Activated CD8-positive, alpha-beta memory T cell treated with anti-CD3 and anti-CD28 coated beads, Interleukin-2, amount 10 ng/mL, durations not matched to agents 7 days and 5 days (primary cell): ENCODE measurements around the gene GALNT12. TPM values are rescaled to one million over a fixed set of nuclear protein-coding genes. Genes with fewer than 3 reads are reported as not detected.

Experiments
- ATAC-seq: fragments of 150-1000 bp; cut with Tn5 transposase; one replicate; pipeline ENCODE4 v1.10.0; 2021; ENCODE audit warnings: moderate library complexity
- CTCF ChIA-PET: fragments of 350-600 bp; sonication (Branson Sonifier 250); formaldehyde crosslinking; loops from one replicate; lab custom pipeline; 2021; ENCODE audit warnings: antibody characterized with exemption; lab: Charles Lee
- DNase-seq: peaks from one replicate; pipeline ENCODE4 v3.0.0-alpha.2; 2020
- H3K27ac Mint-ChIP-seq: one replicate; pipeline ENCODE4 v1.8.0; 2021; ENCODE audit warnings: mild to moderate bottlenecking, mixed read lengths
- H3K27me3 Mint-ChIP-seq: one replicate; pipeline ENCODE4 v1.8.0; 2021; ENCODE audit warnings: mixed read lengths
- H3K36me3 Mint-ChIP-seq: one replicate; pipeline ENCODE4 v1.8.0; 2021; ENCODE audit warnings: mild to moderate bottlenecking, mixed read lengths
- H3K4me1 Mint-ChIP-seq: one replicate; pipeline ENCODE4 v1.8.0; 2021; ENCODE audit warnings: mixed read lengths
- H3K4me3 Mint-ChIP-seq: one replicate; pipeline ENCODE4 v1.8.0; 2021; ENCODE audit warnings: mild to moderate bottlenecking, moderate library complexity, mixed read lengths
- H3K9me3 Mint-ChIP-seq: one replicate; pipeline ENCODE4 v1.8.0; 2022; ENCODE audit warnings: low read depth, mixed read lengths
- total RNA-seq, 2 experiments: library from RNA; stranded (reverse); gene quantifications; one replicate each; pipeline ENCODE4 v1.2.3, GENCODE V29; 2021

Gene GALNT12
- total RNA-seq, 2 experiments from 2014 or later = 3.5 to 9.9 TPM

DNA sequence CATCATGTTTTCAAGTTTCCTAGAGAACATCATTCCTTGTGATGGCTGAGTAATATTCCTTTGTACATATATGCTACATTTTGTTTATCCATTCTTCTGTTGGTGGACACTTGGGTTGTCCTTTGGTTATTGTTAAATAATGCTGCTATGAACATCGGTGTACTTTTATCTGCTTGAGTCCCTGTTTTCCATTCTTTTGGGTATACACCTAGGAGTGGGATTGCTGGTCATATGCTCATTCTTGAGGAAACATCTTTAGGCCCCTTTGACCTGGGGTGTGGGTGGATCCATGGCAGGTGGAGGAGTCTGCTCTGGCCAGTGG, 25.3 kb downstream of the GALNT12 start:
- no peaks in the 10 kb centered on the region for H3K9me3 Mint-ChIP-seq
- DNase-seq (no peak), ATAC-seq (no peak)
- peaks cover 1% of the 10 kb centered on the region for H3K36me3 Mint-ChIP-seq
- CTCF ChIA-PET = interaction anchor here (2.2 kb wide), 1 partner anchor 16 kb away, joined by 9 read pairs; no protein-coding TSS in a partner anchor
- H3K4me3 Mint-ChIP-seq = no peak overlapping the region
- no peak overlapping the region for H3K27ac Mint-ChIP-seq
- H3K4me1 Mint-ChIP-seq = no peaks in the 10 kb centered on the region
- H3K27me3 Mint-ChIP-seq = no peaks in the 10 kb centered on the region

DNA sequence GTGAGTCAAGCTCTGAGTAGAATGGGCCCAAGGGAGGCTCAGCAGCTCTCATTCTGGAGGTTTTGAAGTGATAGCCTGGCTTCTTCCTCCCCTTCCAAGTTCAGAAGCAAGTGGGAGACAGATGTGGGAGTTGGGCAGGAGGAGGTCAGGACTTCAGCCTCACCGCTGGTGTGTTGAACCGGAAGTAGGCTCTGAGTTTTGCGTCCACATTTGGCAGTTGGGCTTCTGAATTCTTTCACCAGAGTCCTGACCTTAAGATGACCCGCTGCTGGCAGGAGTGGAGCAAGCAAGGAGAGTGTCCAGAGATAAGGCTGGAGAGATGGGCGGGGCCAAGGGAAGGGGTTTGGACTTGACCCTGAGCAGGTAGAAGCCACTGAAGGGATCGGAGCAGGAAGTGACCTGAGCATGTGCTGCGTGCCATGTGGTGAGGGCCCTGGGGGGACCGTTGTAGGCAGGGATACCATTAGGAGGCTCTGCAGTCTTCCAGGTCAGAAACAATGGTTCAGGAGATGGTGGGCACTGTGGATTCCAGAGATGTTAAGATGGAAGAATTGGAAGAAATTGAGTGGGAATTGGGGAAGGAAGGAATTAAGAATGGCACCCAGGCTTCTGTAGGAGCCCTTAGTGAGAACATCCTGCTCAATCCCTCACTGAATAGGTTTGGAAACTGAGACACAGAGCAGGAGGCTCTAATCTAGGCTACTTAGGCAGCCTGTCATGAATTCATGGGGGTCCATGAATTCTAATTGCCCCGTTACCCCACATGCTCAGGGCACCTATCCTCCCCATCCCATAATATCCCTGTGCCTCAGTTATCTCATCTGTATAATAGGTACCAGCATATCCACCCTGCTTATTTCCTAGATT, 25.9 kb downstream of the GALNT12 start:
- H3K27me3 Mint-ChIP-seq = no peaks in the 10 kb centered on the region
- CTCF ChIA-PET = no interaction called here
- H3K9me3 Mint-ChIP-seq = no peaks in the 10 kb centered on the region

DNA sequence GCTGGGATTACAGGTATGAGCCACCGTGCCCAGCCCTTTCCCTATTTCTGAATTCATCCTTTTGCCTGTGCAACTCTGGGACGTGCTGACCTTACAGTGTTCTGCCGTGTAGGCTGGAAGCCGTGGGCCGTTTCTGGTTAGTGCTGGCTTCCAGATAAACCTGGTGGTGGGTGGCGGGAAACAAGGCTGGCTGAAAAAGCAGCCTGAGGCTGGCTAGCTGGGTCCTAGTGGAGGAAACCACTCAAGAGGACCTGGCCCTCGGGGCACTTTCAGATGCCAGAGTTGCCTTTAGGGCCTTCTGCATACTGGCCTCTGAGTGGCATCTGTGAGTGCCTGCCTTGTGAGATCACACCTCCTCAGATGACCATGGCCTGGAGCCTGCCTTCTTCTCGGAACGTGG, 26.9 kb downstream of the GALNT12 start:
- no peaks in the 10 kb centered on the region for H3K27me3 Mint-ChIP-seq
- no peak overlapping the region for H3K27ac Mint-ChIP-seq
- ATAC-seq = no peak
- CTCF ChIA-PET = no interaction called here
- no peaks in the 10 kb centered on the region for H3K4me1 Mint-ChIP-seq
- H3K9me3 Mint-ChIP-seq = no peaks in the 10 kb centered on the region
- no peak for DNase-seq
- H3K36me3 Mint-ChIP-seq = peaks cover 1% of the 10 kb centered on the region
- no peak overlapping the region for H3K4me3 Mint-ChIP-seq

More for the DNA sequence above, 25.9 kb downstream of the GALNT12 start:
- ATAC-seq = no peak
- DNase-seq = no peak
- peaks cover 1% of the 10 kb centered on the region for H3K36me3 Mint-ChIP-seq
- H3K4me3 Mint-ChIP-seq = no peak overlapping the region
- H3K27ac Mint-ChIP-seq = no peak overlapping the region
- no peaks in the 10 kb centered on the region for H3K4me1 Mint-ChIP-seq

DNA sequence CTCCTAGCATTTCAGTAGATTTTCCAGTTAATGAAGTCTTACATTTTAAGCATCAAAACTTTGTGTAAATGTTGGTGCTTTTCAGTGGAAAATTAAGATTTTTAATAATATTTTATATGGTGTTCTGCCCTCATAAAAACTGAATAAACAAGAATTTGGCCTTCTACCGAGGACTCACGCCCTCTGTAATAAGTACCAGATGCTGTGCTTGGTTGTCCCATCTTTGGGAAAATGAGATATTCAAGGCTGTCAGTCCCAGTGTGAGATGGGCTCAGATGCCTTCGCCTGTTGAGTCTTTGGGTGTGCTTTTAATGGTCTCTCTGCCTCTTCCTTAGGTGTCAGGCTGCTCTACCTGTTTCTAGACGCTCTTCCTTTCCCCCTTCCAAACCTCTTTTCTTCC, 28.7 kb downstream of the GALNT12 start:
- Mint-ChIP-seq H3K9me3 (no peaks in the 10 kb centered on the region), H3K27ac (no peak overlapping the region), H3K27me3 (no peaks in the 10 kb centered on the region), H3K36me3 (peaks cover 1% of the 10 kb centered on the region), H3K4me1 (no peaks in the 10 kb centered on the region), H3K4me3 (no peak overlapping the region)
- no peak for ATAC-seq
- no peak for DNase-seq
- CTCF ChIA-PET = interaction anchor here (1.6 kb wide), 1 partner anchor 12 kb away, joined by 14 read pairs; no protein-coding TSS in a partner anchor

DNA sequence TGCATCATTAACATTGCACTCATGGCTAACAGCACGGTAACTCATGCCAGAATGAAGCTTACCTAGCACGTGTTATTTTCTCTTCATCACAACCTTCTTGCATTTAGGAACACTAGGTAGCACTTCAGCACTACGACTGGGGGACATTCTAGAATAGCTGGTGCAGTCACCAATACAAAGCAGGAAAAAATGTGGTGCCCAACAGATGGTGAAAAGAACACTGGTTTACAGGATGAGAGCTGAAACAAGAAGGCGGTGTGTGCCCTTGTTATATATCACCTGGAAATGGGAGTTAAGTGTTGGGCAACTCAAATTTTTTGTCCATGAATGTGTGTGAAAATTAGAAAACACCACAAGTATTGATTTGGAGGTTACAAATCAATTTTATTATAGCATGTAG, 30.0 kb downstream of the GALNT12 start:
- peaks cover under 1% of the 10 kb centered on the region for H3K36me3 Mint-ChIP-seq
- H3K9me3 Mint-ChIP-seq = no peaks in the 10 kb centered on the region
- CTCF ChIA-PET = interaction anchor here (1.6 kb wide), 1 partner anchor 11 kb away, joined by 14 read pairs; no protein-coding TSS in a partner anchor
- H3K27me3 Mint-ChIP-seq = no peaks in the 10 kb centered on the region
- no peak overlapping the region for H3K4me3 Mint-ChIP-seq
- DNase-seq (no peak), ATAC-seq (no peak)
- H3K27ac Mint-ChIP-seq = no peak overlapping the region
- H3K4me1 Mint-ChIP-seq = no peaks in the 10 kb centered on the region

DNA sequence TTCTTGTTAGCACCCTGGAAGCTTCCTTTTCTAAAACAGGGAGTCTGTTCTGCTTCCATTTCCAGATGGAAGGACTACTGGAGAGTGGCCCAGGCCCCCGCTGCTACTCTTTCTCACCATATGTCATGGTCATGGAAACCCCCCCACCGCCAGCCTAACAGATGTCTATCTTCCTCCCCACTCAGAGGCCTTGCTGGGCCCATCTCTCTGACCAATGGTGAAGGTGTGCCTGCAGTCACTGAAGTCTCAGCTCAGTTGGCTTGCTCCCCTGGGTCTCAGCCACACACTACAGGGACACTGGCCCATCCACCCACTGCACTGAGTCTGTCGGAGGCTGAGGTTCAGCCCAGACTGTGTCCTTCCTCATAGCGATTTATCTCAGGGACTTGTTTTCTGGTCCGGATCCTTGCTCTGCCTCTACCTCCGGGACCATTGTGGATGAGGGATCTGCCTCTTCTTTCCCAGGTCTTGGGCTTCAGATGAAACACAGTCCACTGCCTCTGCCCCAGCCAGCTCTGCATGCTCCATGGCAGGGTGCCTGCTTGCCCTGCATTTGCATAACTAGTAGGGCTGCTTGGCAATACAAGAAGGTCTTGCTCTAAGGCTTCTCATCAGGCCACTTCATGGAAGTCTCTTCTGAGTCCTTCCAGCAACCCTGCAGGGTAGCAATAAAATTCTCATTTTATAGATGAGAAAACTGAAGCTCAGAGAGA, 30.8 kb downstream of the GALNT12 start:
- CTCF ChIA-PET = interaction anchor here (1.6 to 2.1 kb wide), 2 partner anchors 10 kb away, joined by 7 to 14 read pairs; no protein-coding TSS in a partner anchor
- Mint-ChIP-seq H3K27ac (no peak overlapping the region), H3K27me3 (no peaks in the 10 kb centered on the region), H3K9me3 (no peaks in the 10 kb centered on the region), H3K36me3 (no peaks in the 10 kb centered on the region), H3K4me1 (no peaks in the 10 kb centered on the region), H3K4me3 (no peak overlapping the region)
- ATAC-seq (no peak), DNase-seq (no peak)

DNA sequence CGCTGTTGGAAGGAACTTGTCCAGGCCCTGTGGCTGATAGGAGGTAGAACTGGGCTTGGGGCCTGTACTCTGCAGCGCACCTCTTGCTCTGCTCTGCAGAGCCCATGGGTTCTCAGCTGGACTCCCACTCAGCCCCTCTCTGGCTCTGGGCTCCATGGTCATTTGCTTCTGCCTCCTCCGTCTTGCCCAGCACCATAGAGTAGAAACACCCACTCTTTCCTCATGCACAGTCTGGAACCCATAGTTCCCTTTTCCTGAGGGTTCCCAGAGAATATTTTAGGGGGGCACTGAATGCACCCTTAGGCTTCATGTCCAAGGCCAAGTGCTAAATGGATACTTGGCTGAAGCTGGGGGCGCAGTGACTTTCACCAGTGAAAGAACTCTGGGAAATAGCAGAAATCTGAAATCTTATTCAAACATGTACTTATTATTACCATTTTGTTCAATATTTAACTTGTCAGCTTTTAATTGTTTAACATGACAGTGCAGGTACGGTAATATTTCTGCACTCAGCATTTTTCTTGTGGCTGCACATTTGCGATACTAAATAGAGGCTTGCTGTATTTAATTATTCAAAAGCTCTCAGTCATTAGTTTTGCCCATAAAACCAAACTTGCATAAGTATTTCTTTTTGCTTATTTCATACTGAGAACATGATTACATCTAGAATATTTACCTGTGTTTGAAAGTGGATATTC, 31.5 kb downstream of the GALNT12 start:
- ATAC-seq = no peak
- Mint-ChIP-seq H3K27ac (no peak overlapping the region), H3K9me3 (no peaks in the 10 kb centered on the region), H3K4me1 (no peaks in the 10 kb centered on the region), H3K36me3 (no peaks in the 10 kb centered on the region), H3K27me3 (no peaks in the 10 kb centered on the region), H3K4me3 (no peak overlapping the region)
- no peak for DNase-seq
- CTCF ChIA-PET = interaction anchor here (2.1 kb wide), 1 partner anchor 10 kb away, joined by 7 read pairs; no protein-coding TSS in a partner anchor

DNA sequence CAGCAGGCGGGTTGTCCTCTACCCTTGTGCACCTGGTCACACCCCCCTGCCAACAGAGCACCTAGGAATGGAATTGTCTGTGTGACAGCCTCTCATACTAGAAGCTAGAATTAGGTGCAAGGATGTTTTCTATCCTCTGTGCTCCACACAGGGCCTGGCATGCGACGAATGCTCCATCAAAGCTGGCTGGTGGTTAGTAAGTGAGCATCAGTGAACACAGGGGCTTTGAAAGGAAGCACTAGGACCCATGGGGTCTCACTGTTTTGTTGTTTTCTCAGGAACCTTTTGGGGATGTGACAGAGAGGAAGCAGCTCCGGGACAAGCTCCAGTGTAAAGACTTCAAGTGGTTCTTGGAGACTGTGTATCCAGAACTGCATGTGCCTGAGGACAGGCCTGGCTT, 32.3 kb downstream of the GALNT12 start:
- Mint-ChIP-seq H3K36me3 (no peaks in the 10 kb centered on the region), H3K4me1 (no peaks in the 10 kb centered on the region), H3K27ac (no peak overlapping the region), H3K4me3 (no peak overlapping the region), H3K27me3 (no peaks in the 10 kb centered on the region), H3K9me3 (no peaks in the 10 kb centered on the region)
- ATAC-seq (no peak), DNase-seq (no peak)
- CTCF ChIA-PET = interaction anchor here (2.1 kb wide), 1 partner anchor 9 kb away, joined by 7 read pairs; no protein-coding TSS in a partner anchor

DNA sequence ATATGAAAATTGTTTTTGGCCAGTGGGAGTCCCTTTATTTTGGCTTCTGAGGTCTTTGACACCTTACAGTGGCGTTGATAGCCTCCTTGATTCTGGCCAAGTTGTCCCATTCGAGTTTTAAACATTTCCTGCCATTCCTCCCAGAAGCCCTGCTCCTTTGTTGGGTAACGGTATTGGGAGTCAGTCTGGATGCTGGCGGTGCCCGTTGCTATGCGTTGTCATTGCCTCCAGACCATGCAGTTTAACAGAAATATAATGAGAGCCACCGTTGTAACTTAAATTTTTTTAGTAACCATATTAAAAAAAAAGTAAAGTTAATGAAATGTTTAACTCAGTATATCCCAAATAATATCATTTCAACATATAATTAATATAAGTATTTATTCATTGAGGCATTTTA, 35.0 kb downstream of the GALNT12 start:
- no peaks in the 10 kb centered on the region for H3K4me1 Mint-ChIP-seq

DNA sequence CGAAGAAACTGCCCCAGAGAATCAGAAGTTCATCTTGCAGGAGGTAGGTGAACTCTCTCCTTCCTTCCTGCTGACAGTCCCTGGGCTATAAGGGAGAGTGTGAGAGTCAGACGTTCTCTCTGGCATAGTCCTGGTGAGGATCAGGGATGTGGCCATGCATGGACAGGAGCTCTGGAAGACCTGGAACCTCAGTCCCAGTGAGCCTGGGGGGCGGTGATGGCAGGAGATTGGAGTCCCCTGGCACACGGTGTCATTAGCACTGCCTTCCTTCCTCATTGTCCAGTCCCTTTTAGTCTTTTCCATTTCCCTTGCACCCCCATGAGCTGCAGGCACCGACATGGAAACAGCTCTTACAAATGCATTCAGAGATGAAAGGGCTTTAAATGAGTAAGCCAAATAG, 38.6 kb downstream of the GALNT12 start:
- CTCF ChIA-PET = interaction anchor here (5.8 kb wide), 1 partner anchor 152 kb away, joined by 52 read pairs; no protein-coding TSS in a partner anchor
- no peak for ATAC-seq
- Mint-ChIP-seq H3K9me3 (no peaks in the 10 kb centered on the region), H3K36me3 (no peaks in the 10 kb centered on the region), H3K4me3 (no peak overlapping the region), H3K4me1 (peaks cover under 1% of the 10 kb centered on the region), H3K27ac (no peak overlapping the region), H3K27me3 (no peaks in the 10 kb centered on the region)
- DNase-seq = no peak

More for the DNA sequence above, 35.0 kb downstream of the GALNT12 start:
- no peak for ATAC-seq
- no peaks in the 10 kb centered on the region for H3K36me3 Mint-ChIP-seq
- H3K4me3 Mint-ChIP-seq = no peak overlapping the region
- DNase-seq = no peak
- CTCF ChIA-PET = interaction anchor here (1.1 kb wide), 1 partner anchor 156 kb away, joined by 3 read pairs; no protein-coding TSS in a partner anchor
- H3K27ac Mint-ChIP-seq = no peak overlapping the region
- no peaks in the 10 kb centered on the region for H3K27me3 Mint-ChIP-seq
- no peaks in the 10 kb centered on the region for H3K9me3 Mint-ChIP-seq

DNA sequence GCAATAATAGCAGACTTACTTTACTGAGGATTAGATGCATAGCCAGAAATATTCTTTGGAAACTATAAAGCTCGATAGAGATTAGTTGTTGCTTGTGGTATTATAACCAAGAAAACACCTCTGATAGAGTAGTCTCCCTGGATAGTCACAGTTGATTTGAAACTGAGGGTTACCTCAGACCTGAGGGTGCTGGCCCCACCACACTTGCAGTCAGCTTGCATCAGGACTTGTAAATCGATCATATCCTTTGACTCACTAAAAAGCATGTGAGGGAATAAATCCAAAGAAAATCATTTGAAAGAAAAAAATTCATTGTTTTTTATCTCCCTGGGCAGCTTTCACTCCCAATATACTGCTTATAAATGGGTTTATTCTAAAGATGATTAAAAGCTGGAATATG, 39.4 kb downstream of the GALNT12 start:
- Mint-ChIP-seq H3K9me3 (no peaks in the 10 kb centered on the region), H3K36me3 (no peaks in the 10 kb centered on the region), H3K4me1 (peaks cover 8% of the 10 kb centered on the region), H3K27me3 (no peaks in the 10 kb centered on the region), H3K4me3 (no peak overlapping the region), H3K27ac (no peak overlapping the region)
- DNase-seq (no peak), ATAC-seq (no peak)
- CTCF ChIA-PET = interaction anchor here (0.6 to 5.8 kb wide), 10 partner anchors 10 to 1591 kb away, joined by 3 to 52 read pairs (median 4); no protein-coding TSS in a partner anchor

DNA sequence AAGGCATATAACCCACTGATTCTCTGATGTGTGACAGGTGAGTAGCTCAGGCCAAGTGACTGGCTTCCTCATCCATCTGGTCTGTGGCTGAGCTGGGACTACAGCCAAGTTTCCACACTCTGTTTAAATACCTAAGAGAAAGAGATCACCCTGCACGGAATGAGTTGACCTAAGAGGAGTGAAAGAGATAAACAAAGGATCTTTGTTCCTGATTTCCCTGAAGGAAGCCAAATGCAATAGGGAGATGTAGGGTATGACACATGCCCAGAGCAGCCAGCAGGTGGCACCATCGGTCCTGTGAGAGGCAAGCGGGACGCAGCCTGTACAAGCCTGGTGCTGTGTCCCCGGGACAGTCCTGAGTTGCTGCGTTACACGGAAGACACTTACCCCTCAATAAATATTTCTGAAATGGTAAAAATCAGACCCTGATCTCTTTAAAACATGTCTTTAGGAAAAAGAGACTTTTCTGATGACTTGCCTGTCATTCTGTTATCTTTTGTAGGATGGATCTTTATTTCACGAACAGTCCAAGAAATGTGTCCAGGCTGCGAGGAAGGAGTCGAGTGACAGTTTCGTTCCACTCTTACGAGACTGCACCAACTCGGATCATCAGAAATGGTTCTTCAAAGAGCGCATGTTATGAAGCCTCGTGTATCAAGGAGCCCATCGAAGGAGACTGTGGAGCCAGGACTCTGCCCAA, 41.1 kb downstream of the GALNT12 start:
- H3K4me3 Mint-ChIP-seq = no peak overlapping the region
- peaks cover 15% of the 10 kb centered on the region for H3K4me1 Mint-ChIP-seq
- H3K27ac Mint-ChIP-seq = no peak overlapping the region
- H3K9me3 Mint-ChIP-seq = no peaks in the 10 kb centered on the region
- H3K27me3 Mint-ChIP-seq = no peaks in the 10 kb centered on the region
- no peaks in the 10 kb centered on the region for H3K36me3 Mint-ChIP-seq
- CTCF ChIA-PET = interaction anchor here (0.5 to 5.8 kb wide), 34 partner anchors 8 to 302 kb away, joined by 3 to 52 read pairs (median 4); partner anchors contain the start of gene GALNT12
- DNase-seq (peak; percentile 86), ATAC-seq (peak; percentile 94)
